ENCODE results near the gene ERG28.
"Not testable (repeated sequence)": the region's sequence is repeated elsewhere in the genome, so short reads cannot be mapped to it uniquely, and the experiment has no call there.

The ERG28 gene

DNA sequence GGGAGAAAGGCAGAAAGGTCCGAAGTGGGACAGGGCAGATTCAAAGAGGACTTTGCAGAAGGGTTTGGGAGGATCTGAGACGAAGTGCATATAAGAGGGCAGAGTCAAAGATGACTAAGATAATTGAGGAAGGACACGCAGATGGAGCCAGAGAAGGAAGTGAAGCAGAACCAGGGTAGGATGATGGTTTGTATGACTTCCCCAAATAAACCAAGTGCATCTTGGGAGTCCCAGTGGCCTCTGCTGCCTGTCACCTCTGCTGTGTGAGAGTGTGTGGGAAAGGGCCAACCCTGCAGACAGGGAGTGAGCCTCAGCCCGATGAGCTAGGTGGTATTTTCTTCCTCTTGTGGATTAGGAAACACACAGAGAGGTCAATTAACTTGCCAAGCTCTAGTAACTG, 45.5 kb downstream of the ERG28 start:
- no peak for DNase-seq

DNA sequence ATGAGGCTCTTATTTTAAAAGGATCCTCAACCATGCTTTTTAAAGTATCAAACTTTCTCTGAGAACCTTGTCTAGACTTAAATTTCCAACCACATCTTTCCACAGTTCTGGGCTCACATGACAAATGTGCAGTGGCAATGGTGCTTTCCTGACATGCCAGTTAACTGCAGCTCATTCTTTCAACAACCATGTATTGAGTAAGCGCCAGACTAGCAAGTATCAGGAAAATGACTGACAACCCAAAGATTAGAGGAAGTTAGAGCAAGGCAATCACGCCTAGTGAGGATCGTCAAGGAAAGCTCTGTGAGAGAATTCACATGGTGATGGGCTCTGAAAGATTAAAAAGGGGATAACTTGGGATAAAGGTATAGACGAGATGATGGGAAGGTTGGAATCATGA, 46.5 kb downstream of the ERG28 start:
- no peak for DNase-seq

DNA sequence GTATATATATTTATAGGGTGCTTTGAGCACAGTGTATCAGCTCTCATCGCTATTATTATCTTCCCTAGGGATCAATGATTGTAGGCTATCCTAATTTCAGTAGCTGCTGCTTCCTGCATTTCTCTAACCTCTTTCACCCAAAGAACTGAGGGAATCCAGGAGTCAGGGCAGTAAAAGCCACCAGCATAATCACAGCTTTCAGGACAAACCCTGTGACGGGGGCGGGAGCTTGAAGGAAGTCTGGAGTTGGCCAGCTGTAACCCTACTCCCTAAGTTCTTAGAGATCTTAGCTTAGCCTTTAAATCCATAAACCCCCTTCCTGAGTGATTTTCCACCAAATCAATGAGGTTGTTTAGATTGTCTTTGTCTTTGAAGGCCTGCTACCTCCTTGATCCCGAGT, 48.5 kb downstream of the ERG28 start:
- no peak for DNase-seq

DNA sequence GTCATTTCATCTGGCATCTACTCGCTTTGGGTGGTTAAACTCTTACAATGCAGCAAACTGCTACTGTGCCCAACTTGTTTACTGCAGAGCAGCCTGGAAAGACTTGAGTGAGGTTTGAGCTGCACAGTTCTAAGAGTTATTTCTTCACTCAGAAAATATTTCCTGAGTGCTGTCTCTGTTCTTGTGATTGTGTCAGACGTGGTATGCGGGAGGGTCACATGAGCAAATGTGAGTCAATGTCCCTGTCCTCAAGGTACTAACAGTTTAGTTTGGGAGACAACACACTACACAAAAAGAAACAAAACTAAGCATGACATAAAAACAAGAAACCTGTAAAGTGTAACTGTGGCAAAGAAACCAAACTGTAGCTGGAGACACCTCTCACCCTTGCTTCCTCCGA, 49.8 kb downstream of the ERG28 start:
- no peak for DNase-seq

DNA sequence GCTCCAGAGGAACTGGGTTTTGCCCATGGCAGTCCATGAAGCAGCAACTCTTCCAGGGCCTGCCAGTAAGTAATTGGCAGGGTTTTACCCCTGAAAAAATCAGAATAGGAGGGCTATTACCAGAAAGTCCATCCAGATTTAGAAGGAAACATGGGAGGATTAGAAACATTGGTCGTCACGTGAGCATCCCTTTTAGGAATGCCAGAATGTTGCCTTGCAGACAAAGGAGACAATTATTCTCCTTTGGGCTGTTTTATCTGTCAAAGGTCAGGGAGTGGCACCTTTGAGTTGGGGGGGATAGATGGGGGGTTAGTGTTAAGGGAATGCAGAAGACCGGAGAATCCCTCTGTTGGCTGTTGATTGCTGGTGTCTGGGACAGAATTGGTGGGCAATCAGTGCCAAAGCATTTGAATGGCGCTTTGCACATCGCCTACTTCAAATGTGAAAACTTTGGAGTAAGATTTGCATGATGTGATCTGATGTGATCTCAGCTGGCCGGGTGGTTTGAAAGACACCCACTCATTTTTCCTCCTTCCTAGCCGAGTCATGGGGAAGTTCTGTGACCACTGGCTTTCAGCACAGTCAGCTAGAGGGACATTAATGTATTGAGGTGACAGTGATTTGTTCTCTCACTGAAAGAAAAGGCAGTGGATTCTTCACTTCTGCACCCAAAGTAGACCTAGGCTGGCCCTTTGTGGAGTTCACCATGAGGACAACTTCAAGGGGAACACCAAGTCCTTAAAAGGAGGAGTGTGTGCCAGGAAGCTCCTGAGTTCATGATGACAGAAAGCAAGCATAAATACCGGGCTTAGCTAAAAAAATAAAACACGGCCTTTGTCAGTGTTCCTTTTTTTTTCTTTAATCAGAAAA, 50.8 kb downstream of the ERG28 start:
- DNase-seq = no peak

DNA sequence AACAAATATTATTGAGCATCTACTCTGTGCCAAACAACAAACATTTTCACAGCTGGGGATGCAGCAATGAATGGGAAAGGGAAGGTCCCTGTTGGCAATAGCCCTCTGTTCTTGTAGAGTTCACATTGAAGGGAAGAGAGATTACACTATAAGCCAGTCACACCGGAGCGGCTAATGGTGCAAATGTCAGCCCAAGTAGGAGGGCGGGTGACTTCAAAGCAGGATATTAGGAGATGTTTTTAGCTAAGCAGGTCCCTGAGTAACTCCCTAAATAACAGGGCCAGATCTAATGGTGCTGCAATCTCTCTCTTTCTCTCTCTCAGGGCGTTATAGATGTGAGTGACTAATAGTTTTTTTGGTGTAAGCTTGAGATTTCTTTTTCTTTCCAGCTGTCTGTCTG, 51.6 kb downstream of the ERG28 start:
- no peak for DNase-seq

GRCh38 chr14:75607842-75608640, 52.6 kb downstream of the ERG28 start:
- no peak for DNase-seq

GRCh38 chr14:75607044-75607443, 53.6 kb downstream of the ERG28 start:
- DNase-seq = no peak

DNA sequence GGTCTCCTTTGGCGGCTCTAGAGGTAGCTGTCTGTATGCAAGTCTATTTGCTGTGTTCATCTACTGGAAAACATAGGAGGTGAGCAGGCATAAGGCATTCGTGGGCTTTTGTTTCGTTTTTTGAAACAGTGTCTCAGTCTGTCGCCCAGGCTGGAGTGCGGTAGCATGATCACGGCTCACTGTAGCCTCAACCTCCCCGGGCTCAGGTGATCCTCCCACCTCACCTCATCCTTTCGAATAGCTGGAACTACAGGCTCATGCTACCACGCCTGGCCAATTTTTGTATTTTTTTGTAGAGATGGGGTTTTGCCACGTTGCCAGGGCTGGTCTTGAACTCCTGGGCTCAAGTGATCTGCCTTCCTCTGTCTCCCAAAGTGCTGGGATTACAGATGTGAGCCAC, 54.8 kb downstream of the ERG28 start:
- DNase-seq = no peak

GRCh38 chr14:75604979-75605851, 55.5 kb downstream of the ERG28 start:
- DNase-seq = no peak

- DNase-seq = no peak
These were observed 58.2 kb downstream of the ERG28 start for GRCh38 chr14:75602503-75602902.

DNA sequence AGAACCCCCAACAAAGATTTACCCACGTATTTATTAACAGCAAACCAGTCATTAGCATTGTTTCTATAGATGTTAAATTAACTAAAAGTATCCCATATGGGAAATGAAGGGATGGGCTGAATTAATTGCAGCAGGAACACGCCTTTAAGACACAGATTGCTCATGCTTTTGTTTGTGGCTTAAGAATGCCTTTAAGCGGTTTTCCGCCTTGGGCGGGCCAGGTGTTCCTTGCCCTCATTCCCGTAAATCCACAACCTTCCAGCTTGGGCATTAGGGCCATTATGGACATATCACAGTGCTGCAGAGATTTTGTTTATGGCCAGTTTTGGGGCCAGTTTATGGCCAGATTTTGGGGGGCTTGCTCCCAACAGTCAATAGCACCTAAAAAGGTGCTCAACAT, 59.6 kb downstream of the ERG28 start:
- DNase-seq = not testable (repeated sequence)

- not testable (repeated sequence) for DNase-seq
These were observed 60.6 kb downstream of the ERG28 start for GRCh38 chr14:75600100-75600499.
